HL-60 (cell line): ENCODE results near the gene RAB11FIP3.

Experiments used
- DNase-seq, 2 experiments: peaks; one replicate each; pipeline ENCODE4 v3.0.0-alpha.2; 2010 to 2020; ENCODE audit warnings: low read depth in 1 of 2, low spot score in 1 of 2
- H3K27ac ChIP-seq: fragments of 250-450 bp; sonication (Bioruptor Pico); replicated peaks from 2 replicates; pipeline ENCODE4 v1.5.1; 2020; ENCODE audit warnings: mild to moderate bottlenecking, moderate library complexity
- H3K27me3 ChIP-seq: fragments of 250-450 bp; sonication (Bioruptor Pico); 2 replicates; pipeline ENCODE4 v1.5.1; 2021; ENCODE audit warnings: mild to moderate bottlenecking, moderate library complexity; ENCODE audit not compliant: insufficient read depth, poor library complexity, severe bottlenecking
- H3K4me3 ChIP-seq: replicated peaks from 2 replicates; pipeline ENCODE4 v1.5.1; 2011; ENCODE audit warnings: mild to moderate bottlenecking, control low read depth, low read length; ENCODE audit not compliant: insufficient read depth
- CTCF ChIP-seq: IDR thresholded peaks from one replicate; pipeline ENCODE4 v1.5.1; 2011; ENCODE audit warnings: low read length, control low read depth, inconsistent platforms; ENCODE audit not compliant: insufficient read depth
- GABPA ChIP-seq: IDR thresholded peaks from 2 replicates; pipeline ENCODE4 v1.6.1; 2012; ENCODE audit warnings: low read depth
- POLR2AphosphoS5 ChIP-seq: IDR thresholded peaks from 2 replicates; pipeline ENCODE4 v1.6.1; 2012; ENCODE audit warnings: low read depth
- REST ChIP-seq: IDR thresholded peaks from 2 replicates; pipeline ENCODE4 v1.6.1; 2012; ENCODE audit warnings: low read depth; ENCODE audit not compliant: insufficient replicate concordance
- SPI1 ChIP-seq: IDR thresholded peaks from 2 replicates; pipeline ENCODE4 v1.6.1; 2012; ENCODE audit warnings: low read depth, mild to moderate bottlenecking, borderline replicate concordance

Gene RAB11FIP3

GRCh38 chr16:450785-451512, 25.5 kb downstream of the RAB11FIP3 start:
- no peaks in the 10 kb centered on the region for H3K27me3 ChIP-seq
- DNase-seq, result no peak
- TF ChIP-seq REST (no peak), SPI1 (no peak), CTCF (no peak), GABPA (no peak), POLR2AphosphoS5 (no peak)
- H3K27ac ChIP-seq, result no peak overlapping the region
- no peak overlapping the region for H3K4me3 ChIP-seq

GRCh38 chr16:454397-454940, 29.0 kb downstream of the RAB11FIP3 start:
- DNase-seq, result no peak
- TF ChIP-seq POLR2AphosphoS5 (no peak), SPI1 (no peak)

GRCh38 chr16:455453-455852, 30.0 kb downstream of the RAB11FIP3 start:
- H3K27me3 ChIP-seq, result no peaks in the 10 kb centered on the region
- no peak overlapping the region for H3K27ac ChIP-seq
- TF ChIP-seq GABPA (no peak), REST (no peak), SPI1 (no peak), CTCF (no peak), POLR2AphosphoS5 (no peak)
- H3K4me3 ChIP-seq, result no peak overlapping the region
- DNase-seq, result no peak

More at GRCh38 chr16:454397-454940, 29.0 kb downstream of the RAB11FIP3 start:
- Histone ChIP-seq H3K27me3 (no peaks in the 10 kb centered on the region), H3K27ac (no peak overlapping the region), H3K4me3 (no peak overlapping the region)

GRCh38 chr16:456891-457483, 31.5 kb downstream of the RAB11FIP3 start:
- Histone ChIP-seq H3K27me3 (no peaks in the 10 kb centered on the region), H3K27ac (no peak overlapping the region), H3K4me3 (no peak overlapping the region)
- TF ChIP-seq POLR2AphosphoS5, result no peak
- no peak for TF ChIP-seq CTCF
- TF ChIP-seq REST, result no peak
- TF ChIP-seq SPI1, result no peak
- TF ChIP-seq GABPA, result no peak
- no peak for DNase-seq
